H9 (cell line): ENCODE results near the gene TAF1. TPM values are rescaled to one million over a fixed set of nuclear protein-coding genes. Genes with fewer than 3 reads are reported as not detected.

Source experiments
- DNase-seq: peaks from one replicate; pipeline ENCODE4 v3.0.0-alpha.2; 2017
- H2AFZ ChIP-seq: one replicate; pipeline ENCODE4 v1.6.1; 2013; ENCODE audit warnings: mild to moderate bottlenecking, low read length, control low read depth, moderate library complexity
- H2AK5ac ChIP-seq: 2 replicates; pipeline ENCODE4 v1.6.1; 2013; ENCODE audit warnings: low read length, control low read depth, mixed read lengths; ENCODE audit not compliant: insufficient read length
- H2BK120ac ChIP-seq: one replicate; pipeline ENCODE4 v1.6.1; 2013; ENCODE audit warnings: low read depth, mild to moderate bottlenecking, low read length, control low read depth, inconsistent platforms; ENCODE audit not compliant: poor library complexity, severe bottlenecking
- H2BK12ac ChIP-seq: 2 replicates; pipeline ENCODE4 v1.6.1; 2013; ENCODE audit warnings: low read length, control low read depth, mixed read lengths, low read depth; ENCODE audit not compliant: insufficient read length
- H2BK15ac ChIP-seq: 2 replicates; pipeline ENCODE4 v1.6.1; 2013; ENCODE audit warnings: low read depth, low read length, control low read depth
- H2BK20ac ChIP-seq: one replicate; pipeline ENCODE4 v1.6.1; 2013; ENCODE audit warnings: low read depth, mild to moderate bottlenecking, low read length, control low read depth, inconsistent platforms; ENCODE audit not compliant: poor library complexity, severe bottlenecking
- H2BK5ac ChIP-seq: 2 replicates; pipeline ENCODE4 v1.6.1; 2013; ENCODE audit warnings: low read length, control low read depth, mixed read lengths; ENCODE audit not compliant: insufficient read length
- H3K14ac ChIP-seq: 2 replicates; pipeline ENCODE4 v1.6.1; 2013; ENCODE audit warnings: low read length, control low read depth; ENCODE audit not compliant: insufficient read depth
- H3K18ac ChIP-seq: 2 replicates; pipeline ENCODE4 v1.6.1; 2013; ENCODE audit warnings: low read depth, mild to moderate bottlenecking, mixed read lengths, low read length, control low read depth; ENCODE audit not compliant: insufficient read length
- H3K23ac ChIP-seq: 2 replicates; pipeline ENCODE4 v1.6.1; 2013; ENCODE audit warnings: low read length, control low read depth, mixed read lengths, low read depth; ENCODE audit not compliant: insufficient read length
- H3K23me2 ChIP-seq: 2 replicates; pipeline ENCODE4 v1.6.1; 2013; ENCODE audit warnings: low read depth, mild to moderate bottlenecking, mixed read lengths, low read length, control low read depth; ENCODE audit not compliant: insufficient read length, poor library complexity, severe bottlenecking
- H3K27ac ChIP-seq: 2 replicates; pipeline ENCODE4 v1.5.1; 2013; ENCODE audit warnings: low read length, control low read depth, mixed read lengths, low read depth; ENCODE audit not compliant: insufficient read length
- H3K27me3 ChIP-seq: 2 replicates; pipeline ENCODE4 v1.6.1; 2013; ENCODE audit warnings: low read length, control low read depth, inconsistent platforms; ENCODE audit not compliant: insufficient read depth
- H3K4ac ChIP-seq: 2 replicates; pipeline ENCODE4 v1.6.1; 2013; ENCODE audit warnings: low read depth, mild to moderate bottlenecking, control low read depth, inconsistent platforms, low read length, moderate library complexity
- H3K4me1 ChIP-seq: 2 replicates; pipeline ENCODE4 v1.6.1; 2013; ENCODE audit warnings: low read length, control low read depth, inconsistent platforms; ENCODE audit not compliant: insufficient read depth
- H3K4me2 ChIP-seq: 2 replicates; pipeline ENCODE4 v1.6.1; 2013; ENCODE audit warnings: low read length, control low read depth, mixed read lengths; ENCODE audit not compliant: insufficient read length, insufficient read depth
- H3K56ac ChIP-seq: 2 replicates; pipeline ENCODE4 v1.6.1; 2013; ENCODE audit warnings: low read depth, mild to moderate bottlenecking, mixed read lengths, low read length, control low read depth; ENCODE audit not compliant: insufficient read length
- H3K79me1 ChIP-seq: 2 replicates; pipeline ENCODE4 v1.6.1; 2013; ENCODE audit warnings: low read depth, mild to moderate bottlenecking, moderate library complexity, low read length, control low read depth, inconsistent platforms; ENCODE audit not compliant: insufficient read depth, poor library complexity, severe bottlenecking
- H3K79me2 ChIP-seq: 2 replicates; pipeline ENCODE4 v1.6.1; 2013; ENCODE audit warnings: low read length, control low read depth, inconsistent platforms; ENCODE audit not compliant: insufficient read depth
- H3K9ac ChIP-seq: 2 replicates; pipeline ENCODE4 v1.6.1; 2013; ENCODE audit warnings: low read length, control low read depth, mixed read lengths; ENCODE audit not compliant: insufficient read length; ENCODE audit errors: extremely low read depth
- H3K9me3 ChIP-seq: one replicate; pipeline ENCODE4 v1.6.1; 2013; ENCODE audit warnings: low read depth, low read length, inconsistent platforms; ENCODE audit not compliant: control insufficient read depth
- H3T11ph ChIP-seq: one replicate; pipeline ENCODE4 v1.6.1; 2013; ENCODE audit warnings: mild to moderate bottlenecking, low read length, control low read depth, inconsistent platforms
- H4K20me1 ChIP-seq: one replicate; pipeline ENCODE4 v1.6.1; 2013; ENCODE audit not compliant: control insufficient read depth, insufficient read length, insufficient read depth
- H4K5ac ChIP-seq: 2 replicates; pipeline ENCODE4 v1.6.1; 2013; ENCODE audit warnings: low read depth, mild to moderate bottlenecking, mixed read lengths, low read length, control low read depth; ENCODE audit not compliant: insufficient read length
- H4K8ac ChIP-seq: replicated peaks from 2 replicates; pipeline ENCODE4 v1.6.1; 2013; ENCODE audit warnings: low read length, control low read depth, mixed read lengths, low read depth; ENCODE audit not compliant: insufficient read length
- H4K91ac ChIP-seq: 2 replicates; pipeline ENCODE4 v1.6.1; 2013; ENCODE audit warnings: low read depth, mild to moderate bottlenecking, moderate library complexity, mixed read lengths, low read length, control low read depth; ENCODE audit not compliant: insufficient read length
- H3K27ac Mint-ChIP-seq, 3 experiments: 2 replicates in 2 of 3; 3 replicates in 1 of 3; pipeline ENCODE4 v1.8.0; 2020 to 2021; ENCODE audit warnings: mixed read lengths in 3 of 3, mild to moderate bottlenecking in 1 of 3, moderate library complexity in 1 of 3
- H3K27me3 Mint-ChIP-seq: 2 replicates; pipeline ENCODE4 v1.8.0; 2021; ENCODE audit warnings: low read depth, mild to moderate bottlenecking, moderate library complexity, mixed read lengths
- H3K36me3 Mint-ChIP-seq, 3 experiments: 2 replicates in 2 of 3; 3 replicates in 1 of 3; pipeline ENCODE4 v1.8.0; 2020 to 2021; ENCODE audit warnings: low read depth in 3 of 3, mixed read lengths in 3 of 3; ENCODE audit not compliant: insufficient read depth in 1 of 3
- H3K4me1 Mint-ChIP-seq, 2 experiments: 2 replicates each; pipeline ENCODE4 v1.8.0; 2020; ENCODE audit warnings: mixed read lengths in 2 of 2
- H3K4me3 Mint-ChIP-seq, 2 experiments: 2 replicates in 1 of 2; 3 replicates in 1 of 2; pipeline ENCODE4 v1.8.0; 2020 to 2021; ENCODE audit warnings: mild to moderate bottlenecking in 2 of 2, mixed read lengths in 2 of 2, moderate library complexity in 1 of 2
- H3K9me3 Mint-ChIP-seq, 2 experiments: 2 replicates in 1 of 2; 3 replicates in 1 of 2; pipeline ENCODE4 v1.8.0; 2020; ENCODE audit warnings: mild to moderate bottlenecking in 2 of 2, mixed read lengths in 2 of 2, moderate library complexity in 1 of 2
- WGBS: extraction: QIAGEN DNeasy Blood & Tissue Kit; methylation state at CpG from one replicate; pipeline ENCODE4 v1.1.7; 2013; ENCODE audit warnings: missing lambda C conversion rate, low lambda C conversion rate, mixed read lengths; ENCODE audit not compliant: insufficient read length; ENCODE audit errors: extremely low coverage; 5-methylcytosine and 5-hydroxymethylcytosine counted together
- total RNA-seq: library from RNA; stranded (reverse); gene quantifications from 2 replicates; pipeline ENCODE4 v1.2.1, GENCODE V29; 2021
- TF ChIP-seq, protein P1 (sequence below): fragments of 200-600 bp; sonication (generic); conservative IDR thresholded peaks from 3 replicates; pipeline ENCODE4 v1.8.0; 2021; ENCODE audit warnings: antibody characterized with exemption, mild to moderate bottlenecking

The TAF1 gene
- total RNA-seq, 1 experiment from 2014 or later = 32.2 TPM

DNA sequence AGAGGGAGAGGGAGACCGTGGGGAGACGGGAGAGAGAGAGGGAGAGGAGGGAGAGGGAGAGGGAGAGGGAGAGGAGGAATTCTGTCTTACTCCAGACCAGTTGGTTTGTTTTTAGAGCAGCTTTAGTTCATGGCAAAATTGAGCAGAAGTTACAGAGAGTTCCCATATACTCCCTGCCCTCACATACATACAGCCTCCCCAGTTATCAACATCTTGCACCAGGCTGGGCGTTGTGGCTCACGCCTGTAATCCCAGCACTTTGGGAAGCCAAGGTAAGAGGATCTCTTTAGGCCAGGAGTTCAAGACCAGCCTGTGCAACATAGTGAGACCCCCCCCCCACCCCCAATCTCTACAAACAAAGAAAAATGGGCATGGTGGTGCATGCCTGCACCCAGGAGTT, 86.9 kb downstream of the TAF1 start:
- H3K9me3 Mint-ChIP-seq = peaks cover 58 to 66% of the 10 kb centered on the region in 2 experiments
- TF ChIP-seq, protein P1, sequence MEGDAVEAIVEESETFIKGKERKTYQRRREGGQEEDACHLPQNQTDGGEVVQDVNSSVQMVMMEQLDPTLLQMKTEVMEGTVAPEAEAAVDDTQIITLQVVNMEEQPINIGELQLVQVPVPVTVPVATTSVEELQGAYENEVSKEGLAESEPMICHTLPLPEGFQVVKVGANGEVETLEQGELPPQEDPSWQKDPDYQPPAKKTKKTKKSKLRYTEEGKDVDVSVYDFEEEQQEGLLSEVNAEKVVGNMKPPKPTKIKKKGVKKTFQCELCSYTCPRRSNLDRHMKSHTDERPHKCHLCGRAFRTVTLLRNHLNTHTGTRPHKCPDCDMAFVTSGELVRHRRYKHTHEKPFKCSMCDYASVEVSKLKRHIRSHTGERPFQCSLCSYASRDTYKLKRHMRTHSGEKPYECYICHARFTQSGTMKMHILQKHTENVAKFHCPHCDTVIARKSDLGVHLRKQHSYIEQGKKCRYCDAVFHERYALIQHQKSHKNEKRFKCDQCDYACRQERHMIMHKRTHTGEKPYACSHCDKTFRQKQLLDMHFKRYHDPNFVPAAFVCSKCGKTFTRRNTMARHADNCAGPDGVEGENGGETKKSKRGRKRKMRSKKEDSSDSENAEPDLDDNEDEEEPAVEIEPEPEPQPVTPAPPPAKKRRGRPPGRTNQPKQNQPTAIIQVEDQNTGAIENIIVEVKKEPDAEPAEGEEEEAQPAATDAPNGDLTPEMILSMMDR = no peak
- peaks cover 33 to 69% (median 58%) of the 10 kb centered on the region in 3 experiments for H3K36me3 Mint-ChIP-seq

More for the DNA sequence above, 86.9 kb downstream of the TAF1 start:
- Mint-ChIP-seq H3K27me3 (no peaks in the 10 kb centered on the region), H3K4me1 (peaks cover 1 to 2% of the 10 kb centered on the region in 2 experiments; a peak in 3 of 4 replicates), H3K27ac (no peak overlapping the region), H3K4me3 (no peak overlapping the region)
- no peak overlapping the region for H2BK12ac ChIP-seq
- peaks cover 9% of the 10 kb centered on the region for H3K9me3 ChIP-seq
- no peak overlapping the region for H2AK5ac ChIP-seq
- H3K56ac ChIP-seq = no peak overlapping the region
- H4K20me1 ChIP-seq = no peaks in the 10 kb centered on the region
- no peak overlapping the region for H2BK15ac ChIP-seq
- H2AFZ ChIP-seq = no peak overlapping the region
- no peak overlapping the region for H4K5ac ChIP-seq
- H3K23me2 ChIP-seq = no peaks in the 10 kb centered on the region
- no peak overlapping the region for H3K14ac ChIP-seq
- DNase-seq = no peak
- H3K9ac ChIP-seq = no peak overlapping the region
- no peak overlapping the region for H2BK120ac ChIP-seq
- no peaks in the 10 kb centered on the region for H3K79me1 ChIP-seq
- no peaks in the 10 kb centered on the region for H3K79me2 ChIP-seq
- H3K4ac ChIP-seq = no peak overlapping the region
- no peaks in the 10 kb centered on the region for H3K4me1 ChIP-seq
- H3K27me3 ChIP-seq = no peaks in the 10 kb centered on the region
- no peak overlapping the region for H3K23ac ChIP-seq
- no peak overlapping the region for H4K8ac ChIP-seq
- no peak overlapping the region for H3K18ac ChIP-seq
- H3K27ac ChIP-seq = no peak overlapping the region
- H3T11ph ChIP-seq = no peak overlapping the region
- H4K91ac ChIP-seq = no peak overlapping the region
- no peak overlapping the region for H2BK5ac ChIP-seq
- WGBS = no CpG with 5 or more reads among the region's 4 CpGs
- H2BK20ac ChIP-seq = no peak overlapping the region
- H3K4me2 ChIP-seq = no peak overlapping the region
